NCI-H2196 treated with DMSO at 0.1 percent for 48 hours (cell line): Measurements from ENCODE around the gene ZC3H12D.
"Not testable (repeated sequence)": the region's sequence is repeated elsewhere in the genome, so short reads cannot be mapped to it uniquely, and the experiment has no call there.

Experiments
- DNase-seq: peaks from one replicate; lab custom pipeline; 2025; ENCODE audit not compliant: unreplicated experiment; lab: John Stamatoyannopoulos, UW

The ZC3H12D gene

GRCh38 chr6:149484733-149485700 lies at the start of gene ZC3H12D:
Gene ZC3H12D, minus strand, starts transcription at chr6:149485014. Its CDS starts 10,471 bp downstream, at chr6:149474543.
- DNase-seq: no peak

- no peak for DNase-seq
These were observed 44.8 kb upstream of the ZC3H12D start for GRCh38 chr6:149529650-149530049.

- no peak for DNase-seq
These were observed 30.7 kb upstream of the ZC3H12D start for GRCh38 chr6:149515494-149515893.

GRCh38 chr6:149513915-149514314 lies 29.1 kb upstream of the ZC3H12D start:
- DNase-seq: no peak

GRCh38 chr6:149510793-149511512 lies 26.1 kb upstream of the ZC3H12D start:
- no peak for DNase-seq

- no peak for DNase-seq
These were observed 23.7 kb upstream of the ZC3H12D start for GRCh38 chr6:149508485-149508884.

- DNase-seq: no peak
These were observed 19.1 kb upstream of the ZC3H12D start for GRCh38 chr6:149503872-149504271.

GRCh38 chr6:149503276-149503675 lies 18.5 kb upstream of the ZC3H12D start:
- DNase-seq: no peak

GRCh38 chr6:149501768-149502167 lies 17.0 kb upstream of the ZC3H12D start:
- no peak for DNase-seq

GRCh38 chr6:149501201-149501600 lies 16.4 kb upstream of the ZC3H12D start:
- DNase-seq: no peak

- no peak for DNase-seq
These were observed 15.3 kb upstream of the ZC3H12D start for GRCh38 chr6:149500096-149500495.

- DNase-seq: no peak
These were observed 14.3 kb upstream of the ZC3H12D start for GRCh38 chr6:149499066-149499465.

- no peak for DNase-seq
These were observed 12.6 kb upstream of the ZC3H12D start for GRCh38 chr6:149497365-149497764.

- not testable (repeated sequence) for DNase-seq
These were observed 11.8 kb upstream of the ZC3H12D start for GRCh38 chr6:149496597-149496996.

GRCh38 chr6:149495349-149496016 lies 10.7 kb upstream of the ZC3H12D start:
- DNase-seq: not testable (repeated sequence)

GRCh38 chr6:149494810-149495209 lies 10.0 kb upstream of the ZC3H12D start:
- DNase-seq: not testable (repeated sequence)

- DNase-seq: peak; percentile 6
These were observed 9.0 kb upstream of the ZC3H12D start for GRCh38 chr6:149493761-149494320.

- no peak for DNase-seq
These were observed 8.1 kb upstream of the ZC3H12D start for GRCh38 chr6:149492798-149493343.

- DNase-seq: no peak
These were observed 5.2 kb upstream of the ZC3H12D start for GRCh38 chr6:149489967-149490366.

- no peak for DNase-seq
These were observed 4.0 kb upstream of the ZC3H12D start for GRCh38 chr6:149488815-149489214.

- no peak for DNase-seq
These were observed 2.5 kb upstream of the ZC3H12D start for GRCh38 chr6:149487316-149487715.
